ENCODE measurements around the gene FAM131A. TPM values are rescaled to one million over a fixed set of nuclear protein-coding genes. Genes with fewer than 3 reads are reported as not detected.

The FAM131A gene
- total and polyA plus RNA-seq, 8 donors = 12.4 to 19.3 (median 14.9) TPM

DNA sequence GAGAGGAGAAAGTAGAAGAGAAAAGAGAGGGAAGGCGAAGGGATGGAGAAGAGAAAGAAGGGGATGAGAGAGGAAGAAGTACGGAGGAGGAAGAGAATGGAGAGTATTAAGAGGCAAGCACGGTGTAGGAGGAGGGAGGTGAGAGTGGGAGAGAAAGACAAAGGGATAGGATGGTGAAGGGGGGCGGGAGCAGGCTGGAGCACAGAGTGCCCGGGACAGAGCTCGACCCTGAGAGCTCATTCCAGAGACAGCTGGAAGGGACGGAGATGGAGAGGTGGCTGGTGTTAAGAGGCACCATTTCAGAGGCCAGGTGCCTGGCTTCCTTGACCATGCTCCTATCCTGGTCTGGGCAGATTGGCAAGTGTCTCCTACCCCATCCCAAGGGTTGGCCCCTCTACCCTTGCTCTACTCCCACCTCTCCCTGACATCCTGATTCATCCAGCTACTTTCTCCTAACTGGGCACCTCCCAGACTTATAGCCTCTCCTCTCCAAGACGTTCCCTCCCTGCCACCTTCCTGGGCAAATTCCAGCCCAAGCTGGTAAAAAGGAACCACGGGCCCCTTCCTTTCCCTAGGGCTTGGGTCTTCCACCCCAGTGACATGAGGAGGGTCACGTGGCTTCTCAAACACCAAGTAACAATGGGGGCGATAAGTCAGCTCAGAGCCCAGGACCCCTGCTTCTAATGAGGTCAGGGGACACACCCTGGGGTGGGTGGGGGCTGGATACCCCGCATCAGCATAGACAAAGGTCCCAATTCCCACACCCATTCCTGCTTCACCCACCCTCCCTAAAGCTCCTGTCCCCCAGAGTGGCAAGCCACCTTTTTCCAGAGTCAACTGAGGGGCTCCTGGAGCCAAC is 22.9 kb downstream of the FAM131A start:
- no peak for ATAC-seq
- H3K27ac ChIP-seq = no peak overlapping the region
- peaks cover 0 to 19% of the 10 kb centered on the region in 2 donors for H3K36me3 ChIP-seq
- intact Hi-C loops (cut with DNase I) = no loop called here
- TF ChIP-seq, protein P1, sequence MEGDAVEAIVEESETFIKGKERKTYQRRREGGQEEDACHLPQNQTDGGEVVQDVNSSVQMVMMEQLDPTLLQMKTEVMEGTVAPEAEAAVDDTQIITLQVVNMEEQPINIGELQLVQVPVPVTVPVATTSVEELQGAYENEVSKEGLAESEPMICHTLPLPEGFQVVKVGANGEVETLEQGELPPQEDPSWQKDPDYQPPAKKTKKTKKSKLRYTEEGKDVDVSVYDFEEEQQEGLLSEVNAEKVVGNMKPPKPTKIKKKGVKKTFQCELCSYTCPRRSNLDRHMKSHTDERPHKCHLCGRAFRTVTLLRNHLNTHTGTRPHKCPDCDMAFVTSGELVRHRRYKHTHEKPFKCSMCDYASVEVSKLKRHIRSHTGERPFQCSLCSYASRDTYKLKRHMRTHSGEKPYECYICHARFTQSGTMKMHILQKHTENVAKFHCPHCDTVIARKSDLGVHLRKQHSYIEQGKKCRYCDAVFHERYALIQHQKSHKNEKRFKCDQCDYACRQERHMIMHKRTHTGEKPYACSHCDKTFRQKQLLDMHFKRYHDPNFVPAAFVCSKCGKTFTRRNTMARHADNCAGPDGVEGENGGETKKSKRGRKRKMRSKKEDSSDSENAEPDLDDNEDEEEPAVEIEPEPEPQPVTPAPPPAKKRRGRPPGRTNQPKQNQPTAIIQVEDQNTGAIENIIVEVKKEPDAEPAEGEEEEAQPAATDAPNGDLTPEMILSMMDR (IDR thresholded peaks at IDR 0.05) = no peak
- H3K4me3 ChIP-seq = peak overlapping the region in 1 of 2 donors; percentile 95
- H3K4me1 ChIP-seq = peaks cover 20 to 29% of the 10 kb centered on the region in 2 donors
- DNase-seq = no peak
- peaks cover 0 to 13% of the 10 kb centered on the region in 2 donors for H3K27me3 ChIP-seq
- no peaks in the 10 kb centered on the region for H3K9me3 ChIP-seq

- Histone ChIP-seq H3K27ac (peak overlapping the region in 1 of 2 donors; percentile 95), H3K9me3 (no peaks in the 10 kb centered on the region), H3K4me3 (peak overlapping the region; percentile 94 to 95), H3K36me3 (peaks cover 0 to 19% of the 10 kb centered on the region in 2 donors), H3K4me1 (peaks cover 20 to 29% of the 10 kb centered on the region in 2 donors), H3K27me3 (peaks cover 0 to 13% of the 10 kb centered on the region in 2 donors)
- TF ChIP-seq, protein P1 (IDR thresholded peaks at IDR 0.05) = no peak
- intact Hi-C loops (cut with DNase I) = no loop called here
- DNase-seq (no peak), ATAC-seq (no peak)
Measured at GRCh38 chr3:184360929-184361531, 23.6 kb downstream of the FAM131A start.

DNA sequence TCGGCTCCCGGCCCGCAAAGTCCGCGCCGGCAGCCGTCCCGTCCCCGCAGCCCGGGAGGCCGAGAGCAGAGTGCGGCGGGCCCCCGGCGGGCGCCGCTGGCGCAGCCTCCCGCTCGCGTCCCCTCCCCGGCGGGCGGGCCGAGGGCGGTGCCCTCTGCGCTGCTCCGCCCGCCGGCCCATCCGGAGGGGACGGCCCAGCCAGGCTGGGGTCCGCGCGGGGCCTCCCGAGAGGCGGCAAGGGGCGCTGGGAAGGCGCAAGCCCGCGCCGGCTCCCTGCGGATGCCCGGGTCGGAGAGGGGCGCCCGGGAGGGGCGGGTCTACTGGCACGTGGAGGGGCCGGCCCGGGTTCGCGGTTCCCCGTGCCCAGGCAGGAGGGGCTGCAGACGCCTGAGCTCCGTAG is 24.1 kb downstream of the FAM131A start, which contains the start of the genes CLCN2 and POLR2H:
Gene CLCN2, minus strand, starts transcription at position 74 of the 400 bp plus-strand sequence. CDS start 126 bp downstream, outside the sequence.
Gene POLR2H, plus strand, starts transcription at position 179 of the 400 bp plus-strand sequence. CDS start 1,783 bp downstream, outside the sequence.
- intact Hi-C loops (cut with DNase I) = no loop called here
- H3K4me1 ChIP-seq = peaks cover 20 to 29% of the 10 kb centered on the region in 2 donors
- H3K27ac ChIP-seq = peak within 1 kb of the TSS; percentile 95 to 99
- peak within 1 kb of the TSS; percentile 94 to 95 for H3K4me3 ChIP-seq
- no peaks in the 10 kb centered on the region for H3K9me3 ChIP-seq
- TF ChIP-seq, protein P1 (IDR thresholded peaks at IDR 0.05) = no peak
- H3K36me3 ChIP-seq = peaks cover 0 to 24% of the 10 kb centered on the region in 2 donors
- DNase-seq (peak; percentile 55 to 90 (median 79)), ATAC-seq (peak; percentile 65)
- peaks cover 0 to 13% of the 10 kb centered on the region in 2 donors for H3K27me3 ChIP-seq

DNA sequence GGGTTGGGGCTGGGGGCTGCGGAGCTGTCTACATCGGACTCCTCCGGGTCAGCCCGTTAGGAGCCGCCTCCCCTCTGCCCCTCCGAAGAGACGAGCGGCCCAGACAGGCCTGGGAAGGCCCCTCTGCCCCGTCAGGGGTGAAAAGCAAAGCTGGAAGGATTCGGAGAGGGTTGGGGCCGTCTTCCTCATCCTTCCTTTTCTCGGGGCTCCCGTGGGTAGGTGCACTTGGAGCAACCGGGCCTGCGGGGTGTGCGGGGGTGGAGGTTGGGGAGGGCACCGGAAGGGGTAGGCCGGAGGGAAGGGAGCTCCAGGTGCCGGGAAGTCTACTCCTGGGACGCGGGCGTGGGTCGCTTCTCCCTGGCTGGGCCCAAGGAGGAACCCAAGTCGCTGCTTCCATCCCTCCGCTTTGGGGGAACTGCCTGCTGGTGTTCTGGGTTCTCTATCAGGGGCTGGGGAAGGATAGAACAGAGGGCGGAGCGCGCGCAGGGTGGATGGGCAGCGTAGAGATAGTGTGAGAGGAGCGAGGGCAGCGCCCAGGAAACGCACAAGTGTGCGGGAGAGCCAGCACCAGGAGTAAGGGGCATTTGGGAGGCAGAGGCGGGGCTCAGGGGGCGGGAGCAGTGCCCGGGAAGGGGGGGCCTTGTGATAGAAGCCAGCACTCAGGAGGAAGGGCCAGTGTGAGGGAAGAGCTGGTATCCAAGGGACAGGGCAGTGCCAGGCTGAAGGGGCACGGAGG is 24.7 kb downstream of the FAM131A start:
- peak overlapping the region; percentile 94 to 95 for H3K4me3 ChIP-seq
- H3K4me1 ChIP-seq = peaks cover 20 to 29% of the 10 kb centered on the region in 2 donors
- peak overlapping the region; percentile 95 to 99 for H3K27ac ChIP-seq
- intact Hi-C loops (cut with DNase I) = no loop called here
- peaks cover 0 to 29% of the 10 kb centered on the region in 2 donors for H3K36me3 ChIP-seq
- H3K9me3 ChIP-seq = no peaks in the 10 kb centered on the region
- DNase-seq (peak in 2 of 4 donors; percentile 76 to 89), ATAC-seq (peak; percentile 59)
- H3K27me3 ChIP-seq = peaks cover 0 to 13% of the 10 kb centered on the region in 2 donors
- TF ChIP-seq, protein P1 (IDR thresholded peaks at IDR 0.05) = no peak
